ENCODE measurements around the gene CENPP. TPM values are rescaled to one million over a fixed set of nuclear protein-coding genes. Genes with fewer than 3 reads are reported as not detected.

CENPP gene
- total RNA-seq, 1 experiment from 2014 or later, result 4.2 TPM

DNA sequence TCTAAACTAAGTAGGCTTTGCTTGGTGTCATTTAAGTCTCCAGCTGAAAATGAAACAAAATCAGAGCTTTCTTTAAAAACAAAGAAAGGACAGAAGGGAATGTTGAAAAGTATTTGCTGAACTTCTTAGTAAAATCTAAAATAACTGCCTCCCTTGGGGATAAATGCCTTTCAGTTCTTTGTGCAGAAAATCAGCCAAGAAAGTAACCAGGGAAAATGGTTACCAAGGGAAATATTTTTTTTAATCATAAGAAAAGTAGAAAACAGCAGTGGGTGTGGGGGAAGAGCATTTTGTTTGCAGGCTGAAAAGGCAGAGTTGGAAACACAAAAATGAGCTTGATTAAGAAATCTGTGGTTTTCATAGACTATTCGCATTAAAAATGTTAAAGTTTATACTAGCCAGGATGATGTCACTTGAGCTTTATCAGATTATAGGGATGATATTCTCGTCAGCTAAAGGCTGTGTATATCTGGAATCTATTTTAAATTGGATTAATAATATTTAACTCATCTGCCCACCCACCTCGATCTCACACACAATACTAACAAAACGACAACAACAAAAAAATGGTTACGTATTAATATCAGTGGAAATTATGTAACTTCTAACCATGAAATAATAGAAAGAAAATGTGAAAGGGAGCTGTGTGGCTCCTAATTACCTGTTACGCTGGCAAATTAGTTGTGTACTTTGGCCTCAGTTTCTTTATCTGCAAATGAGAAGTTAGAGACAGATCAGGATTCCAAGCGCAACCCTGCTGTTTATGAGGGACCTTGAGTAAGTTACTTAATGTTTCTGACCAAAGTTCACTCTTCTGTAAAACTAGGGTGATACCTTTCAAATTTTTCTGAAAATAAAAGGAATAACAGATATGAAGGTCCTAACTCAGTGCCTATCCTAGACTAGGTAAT lies 210.4 kb downstream of the CENPP start, which contains the start of gene ECM2:
Gene ECM2 (minus strand): TSS at position 51 of the 911 bp plus-strand sequence. CDS start 13,124 bp downstream, outside the sequence.
- ChIA-PET POLR2A (interaction anchor here (1.2 to 1.8 kb wide), 4 partner anchors 27 to 66 kb away, joined by 3 to 6 read pairs (median 3); no protein-coding TSS in a partner anchor), CTCF (interaction anchor here (0.6 to 1.2 kb wide), 3 partner anchors 35 to 273 kb away, joined by 3 to 5 read pairs (median 4); no protein-coding TSS in a partner anchor)
- no TSS peak for BruUV-seq (replicated peaks)
- TF ChIP-seq, protein P1, sequence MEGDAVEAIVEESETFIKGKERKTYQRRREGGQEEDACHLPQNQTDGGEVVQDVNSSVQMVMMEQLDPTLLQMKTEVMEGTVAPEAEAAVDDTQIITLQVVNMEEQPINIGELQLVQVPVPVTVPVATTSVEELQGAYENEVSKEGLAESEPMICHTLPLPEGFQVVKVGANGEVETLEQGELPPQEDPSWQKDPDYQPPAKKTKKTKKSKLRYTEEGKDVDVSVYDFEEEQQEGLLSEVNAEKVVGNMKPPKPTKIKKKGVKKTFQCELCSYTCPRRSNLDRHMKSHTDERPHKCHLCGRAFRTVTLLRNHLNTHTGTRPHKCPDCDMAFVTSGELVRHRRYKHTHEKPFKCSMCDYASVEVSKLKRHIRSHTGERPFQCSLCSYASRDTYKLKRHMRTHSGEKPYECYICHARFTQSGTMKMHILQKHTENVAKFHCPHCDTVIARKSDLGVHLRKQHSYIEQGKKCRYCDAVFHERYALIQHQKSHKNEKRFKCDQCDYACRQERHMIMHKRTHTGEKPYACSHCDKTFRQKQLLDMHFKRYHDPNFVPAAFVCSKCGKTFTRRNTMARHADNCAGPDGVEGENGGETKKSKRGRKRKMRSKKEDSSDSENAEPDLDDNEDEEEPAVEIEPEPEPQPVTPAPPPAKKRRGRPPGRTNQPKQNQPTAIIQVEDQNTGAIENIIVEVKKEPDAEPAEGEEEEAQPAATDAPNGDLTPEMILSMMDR (IDR thresholded peaks at IDR 0.05; ENCODE audit: unreplicated experiment), result no peak
- Mint-ChIP-seq H3K4me3 (ENCODE audit: unreplicated experiment) (no peak within 1 kb of the TSS), H3K27ac (ENCODE audit: low read depth, unreplicated experiment) (no peak within 1 kb of the TSS), H3K36me3 (ENCODE audit: insufficient read depth, unreplicated experiment) (no peaks in the 10 kb centered on the region), H3K27me3 (ENCODE audit: insufficient read depth, unreplicated experiment) (no peaks in the 10 kb centered on the region), H3K9me3 (ENCODE audit: unreplicated experiment) (peaks cover 14% of the 10 kb centered on the region), H3K4me1 (ENCODE audit: insufficient read depth, unreplicated experiment) (no peaks in the 10 kb centered on the region)
- intact Hi-C loops (cut with micrococcal nuclease), result no loop called here
- DNase-seq (ENCODE audit: unreplicated experiment), result no peak

DNA sequence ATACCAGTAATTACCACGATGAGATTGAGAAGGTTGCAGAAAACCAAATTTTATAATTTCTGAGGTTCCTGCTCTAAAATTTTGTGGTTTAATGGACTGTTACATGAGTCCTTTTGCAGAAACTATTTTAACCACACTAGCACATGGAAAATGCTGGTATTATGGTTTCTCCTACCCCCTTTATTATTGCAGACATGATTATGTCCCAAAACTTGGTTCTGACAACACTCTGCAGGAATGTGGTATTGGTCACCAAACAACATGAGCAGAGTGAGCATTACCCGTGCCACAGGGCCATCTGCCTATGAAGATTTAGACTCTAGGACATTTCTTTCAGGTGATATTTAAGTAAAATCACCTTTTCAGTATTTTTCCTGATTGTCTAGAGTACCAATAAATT lies 212.8 kb downstream of the CENPP start:
- Mint-ChIP-seq H3K4me1 (ENCODE audit: insufficient read depth, unreplicated experiment) (no peaks in the 10 kb centered on the region), H3K27ac (ENCODE audit: low read depth, unreplicated experiment) (no peak overlapping the region), H3K9me3 (ENCODE audit: unreplicated experiment) (no peaks in the 10 kb centered on the region), H3K36me3 (ENCODE audit: insufficient read depth, unreplicated experiment) (no peaks in the 10 kb centered on the region), H3K4me3 (ENCODE audit: unreplicated experiment) (no peak overlapping the region), H3K27me3 (ENCODE audit: insufficient read depth, unreplicated experiment) (no peaks in the 10 kb centered on the region)
- CTCF ChIA-PET, result no interaction called here
- POLR2A ChIA-PET, result interaction anchor here (0.6 kb wide), 1 partner anchor 29 kb away, joined by 3 read pairs; no protein-coding TSS in a partner anchor
- no TSS peak for BruUV-seq (replicated peaks)
- DNase-seq (ENCODE audit: unreplicated experiment), result no peak
- TF ChIP-seq, protein P1 (IDR thresholded peaks at IDR 0.05; ENCODE audit: unreplicated experiment), result no peak
- intact Hi-C loops (cut with micrococcal nuclease), result no loop called here

DNA sequence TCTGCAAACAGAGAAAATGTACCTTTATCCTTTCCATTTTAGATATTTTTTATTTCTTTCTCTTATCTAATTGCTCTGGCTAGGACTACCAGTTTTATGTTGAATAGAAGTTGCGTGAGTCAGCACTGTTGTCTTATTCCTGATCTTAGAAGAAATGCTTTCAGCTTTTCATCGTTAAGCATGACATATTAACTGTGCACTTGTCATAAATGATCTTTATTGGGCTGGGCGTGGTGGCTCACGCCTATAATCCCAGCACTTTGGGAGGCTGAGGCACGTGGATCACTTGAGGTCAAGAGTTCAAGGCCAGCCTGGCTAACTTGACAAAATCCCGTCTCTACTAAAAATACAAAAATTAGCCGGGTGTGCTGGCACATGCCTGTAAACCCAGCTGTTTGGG lies 218.2 kb downstream of the CENPP start:
- H3K9me3 Mint-ChIP-seq (ENCODE audit: unreplicated experiment), result no peaks in the 10 kb centered on the region
- H3K27me3 Mint-ChIP-seq (ENCODE audit: insufficient read depth, unreplicated experiment), result no peaks in the 10 kb centered on the region
- TF ChIP-seq, protein P1 (IDR thresholded peaks at IDR 0.05; ENCODE audit: unreplicated experiment), result no peak
- intact Hi-C loops (cut with micrococcal nuclease), result no loop called here
- H3K36me3 Mint-ChIP-seq (ENCODE audit: insufficient read depth, unreplicated experiment), result no peaks in the 10 kb centered on the region
- no peaks in the 10 kb centered on the region for H3K4me1 Mint-ChIP-seq (ENCODE audit: insufficient read depth, unreplicated experiment)
- H3K4me3 Mint-ChIP-seq (ENCODE audit: unreplicated experiment), result no peak overlapping the region
- DNase-seq (ENCODE audit: unreplicated experiment), result no peak
- ChIA-PET CTCF (interaction anchor here (1.6 kb wide), 1 partner anchor 10 kb away, joined by 3 read pairs; no protein-coding TSS in a partner anchor), POLR2A (no interaction called here)
- no peak overlapping the region for H3K27ac Mint-ChIP-seq (ENCODE audit: low read depth, unreplicated experiment)
- BruUV-seq (replicated peaks), result no TSS peak

DNA sequence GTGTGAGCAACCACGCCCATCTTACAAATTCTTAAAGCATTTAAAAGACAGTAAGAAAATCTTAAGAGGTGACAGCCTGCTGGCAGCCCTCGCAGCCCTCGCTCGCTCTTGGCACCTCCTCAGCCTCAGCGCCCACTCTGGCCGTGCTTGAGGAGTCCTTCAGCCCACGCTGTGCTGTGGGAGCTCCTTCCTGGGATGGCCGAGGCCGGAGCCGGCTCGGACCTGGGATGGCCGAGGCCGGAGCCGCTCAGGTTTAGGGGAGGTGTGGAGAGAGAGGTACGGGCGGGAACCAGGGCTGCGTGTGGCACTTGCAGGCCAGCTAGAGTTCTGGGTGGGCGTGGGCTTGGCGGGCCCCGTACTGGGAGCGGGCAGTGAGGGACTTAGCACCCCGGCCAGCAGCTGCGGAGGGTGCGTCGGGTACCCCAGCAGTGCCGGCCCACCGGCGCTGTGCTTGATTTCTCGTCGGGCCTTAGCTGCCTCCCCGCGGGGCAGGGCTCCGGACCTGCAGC lies 219.3 kb downstream of the CENPP start:
- Mint-ChIP-seq H3K36me3 (ENCODE audit: insufficient read depth, unreplicated experiment) (no peaks in the 10 kb centered on the region), H3K4me3 (ENCODE audit: unreplicated experiment) (no peak overlapping the region), H3K27ac (ENCODE audit: low read depth, unreplicated experiment) (no peak overlapping the region), H3K9me3 (ENCODE audit: unreplicated experiment) (no peaks in the 10 kb centered on the region), H3K27me3 (ENCODE audit: insufficient read depth, unreplicated experiment) (no peaks in the 10 kb centered on the region), H3K4me1 (ENCODE audit: insufficient read depth, unreplicated experiment) (no peaks in the 10 kb centered on the region)
- DNase-seq (ENCODE audit: unreplicated experiment), result no peak
- intact Hi-C loops (cut with micrococcal nuclease), result no loop called here
- TF ChIP-seq, protein P1 (IDR thresholded peaks at IDR 0.05; ENCODE audit: unreplicated experiment), result no peak
- ChIA-PET CTCF (interaction anchor here (0.8 to 1.6 kb wide), 2 partner anchors 11 to 202 kb away, joined by 3 read pairs; no protein-coding TSS in a partner anchor), POLR2A (interaction anchor here (1.7 kb wide), 1 partner anchor 39 kb away, joined by 3 read pairs; no protein-coding TSS in a partner anchor)
- no TSS peak for BruUV-seq (replicated peaks)

Data from MCF 10A (cell line).